GM04503 (cell line): Measurements from ENCODE around the gene RPL18.

Source experiments
- DNase-seq: peaks from one replicate; pipeline ENCODE4 v3.0.0-alpha.2; 2012; ENCODE audit warnings: low read depth

RPL18 gene

DNA sequence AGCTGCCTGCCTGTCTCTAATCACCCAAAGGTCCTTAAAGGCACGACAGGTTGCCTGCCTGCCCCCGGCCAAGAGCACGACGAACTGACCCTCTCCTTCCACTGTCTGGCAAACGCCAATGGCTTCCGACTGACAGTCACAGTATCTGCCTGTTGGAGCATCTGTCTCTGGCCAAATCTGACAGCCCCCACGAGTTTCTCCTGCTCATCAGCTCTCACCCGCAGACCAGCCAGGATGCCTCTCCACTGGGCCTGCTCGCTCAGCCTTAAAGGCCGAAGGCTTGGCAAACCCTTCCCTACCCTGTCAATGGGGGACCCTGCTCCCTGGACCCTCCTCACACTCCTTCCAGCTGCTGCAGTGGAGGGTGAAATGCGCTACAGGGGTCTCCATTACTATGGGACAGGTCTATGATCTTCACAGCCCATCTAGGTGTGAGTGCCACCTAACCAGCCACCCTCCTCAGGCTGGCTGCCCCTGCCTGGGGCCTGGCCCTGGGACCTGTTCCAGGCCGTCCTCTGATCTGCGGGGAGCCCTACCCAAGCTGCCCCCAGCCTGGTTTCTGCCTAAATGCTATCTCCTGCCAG is 5.0 kb downstream of the RPL18 start:
- DNase-seq: no peak

DNA sequence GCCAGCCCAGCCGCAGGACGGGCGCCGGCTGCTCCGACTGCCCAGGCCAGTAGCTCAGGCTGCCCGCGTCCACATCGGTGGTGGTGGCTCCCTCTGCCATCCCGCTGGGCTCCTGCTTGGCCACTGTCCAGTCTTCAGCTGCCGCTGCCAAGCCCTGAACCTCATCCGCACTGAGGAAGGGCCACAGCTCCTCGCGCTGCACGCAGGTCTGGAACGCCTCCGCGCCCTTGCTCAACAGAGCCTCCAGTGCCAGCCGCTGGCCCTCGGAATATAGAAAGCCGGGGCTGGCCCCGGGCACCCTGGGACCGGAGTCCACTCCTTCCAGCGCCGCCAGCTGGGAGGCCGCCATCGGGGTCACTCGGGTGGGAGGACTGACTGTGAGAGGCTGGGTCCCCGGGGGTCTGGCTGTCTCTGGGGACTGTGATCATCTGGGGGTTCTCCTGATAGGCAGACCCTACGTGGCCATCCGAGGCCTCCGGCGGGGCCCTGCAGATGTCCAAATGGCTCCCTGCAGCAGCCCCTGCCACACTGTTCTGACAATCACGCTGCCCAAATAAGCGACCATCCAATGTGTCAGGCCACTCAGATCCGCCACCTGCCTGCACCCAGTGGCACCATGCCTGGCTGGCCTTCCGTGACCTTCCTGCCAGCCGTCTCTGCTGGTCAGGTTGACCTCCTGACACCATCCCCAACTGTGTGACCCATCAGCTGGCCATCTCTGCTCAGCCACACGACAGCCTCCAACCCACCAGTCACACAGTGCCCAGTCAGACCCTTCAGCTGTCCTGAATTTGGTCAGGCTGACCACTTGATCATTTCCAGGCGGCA is 5.7 kb downstream of the RPL18 start:
- DNase-seq: no peak

DNA sequence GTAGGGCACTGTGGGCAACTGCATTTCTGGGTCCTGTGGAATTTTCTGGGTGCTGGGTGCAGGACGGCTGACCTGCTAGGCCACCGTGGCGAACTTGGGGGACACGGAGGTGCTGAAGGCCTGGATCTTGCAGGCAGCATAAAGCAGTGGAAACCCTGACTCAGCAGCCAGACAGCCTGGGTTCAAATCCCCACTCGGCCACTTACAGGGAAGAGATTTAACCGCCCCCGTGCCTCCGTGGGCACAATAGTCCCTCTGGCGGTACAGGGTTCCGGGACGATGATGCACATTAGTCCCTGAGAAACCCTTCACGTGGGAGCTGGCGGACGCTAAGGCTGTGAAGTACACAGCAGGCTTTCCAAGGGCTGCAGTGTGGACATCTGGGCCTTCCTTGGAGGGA is 7.1 kb downstream of the RPL18 start:
- DNase-seq: no peak

DNA sequence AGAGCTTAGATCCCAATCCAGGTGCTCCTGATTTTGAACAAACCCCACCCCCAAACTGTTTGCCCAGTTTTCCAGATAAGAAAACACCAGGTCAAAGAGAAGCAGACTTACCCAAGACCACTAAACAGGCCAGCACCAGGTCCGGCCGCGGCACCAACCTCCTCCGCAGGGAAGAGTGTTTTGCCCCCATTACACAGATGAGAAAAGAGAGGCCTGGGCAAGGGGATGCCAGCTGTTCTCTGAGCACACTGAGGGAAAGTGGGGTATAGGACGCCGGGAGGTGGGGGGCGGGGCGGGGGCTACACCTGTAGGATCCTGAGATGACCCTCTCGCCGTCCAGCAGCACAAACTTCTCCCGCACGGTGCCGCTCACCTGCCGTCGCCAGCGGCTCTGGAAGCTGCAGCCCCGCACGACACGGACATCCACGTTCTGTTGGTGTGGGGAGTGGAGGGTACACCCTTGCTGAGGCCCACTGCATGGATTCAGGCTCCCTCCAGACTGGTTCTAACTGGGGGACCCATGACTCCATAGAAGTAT is 9.3 kb downstream of the RPL18 start:
- DNase-seq: no peak

DNA sequence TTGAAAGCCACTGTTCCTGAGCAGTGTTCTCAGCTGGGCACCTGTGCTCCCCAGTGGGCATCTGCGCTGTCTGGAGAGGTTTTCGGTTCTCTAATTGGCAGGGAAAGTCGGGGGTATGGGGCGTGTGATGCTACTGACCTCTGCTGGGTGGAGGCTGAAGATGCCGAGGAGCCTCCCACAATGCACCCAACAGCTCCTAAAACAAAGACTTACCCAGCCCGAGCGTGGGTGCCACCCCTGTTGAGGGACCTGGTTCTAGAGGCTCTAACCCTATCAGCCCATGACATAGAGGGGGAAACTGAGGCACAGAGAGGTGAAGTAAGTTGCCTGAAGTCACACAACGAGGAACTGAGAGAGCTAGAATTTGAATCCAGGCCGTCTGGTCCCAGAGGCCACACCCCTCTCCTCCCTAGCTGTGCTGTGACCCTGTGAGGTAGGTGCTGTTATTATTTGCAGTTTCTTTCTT is 10.1 kb downstream of the RPL18 start:
- DNase-seq: no peak

DNA sequence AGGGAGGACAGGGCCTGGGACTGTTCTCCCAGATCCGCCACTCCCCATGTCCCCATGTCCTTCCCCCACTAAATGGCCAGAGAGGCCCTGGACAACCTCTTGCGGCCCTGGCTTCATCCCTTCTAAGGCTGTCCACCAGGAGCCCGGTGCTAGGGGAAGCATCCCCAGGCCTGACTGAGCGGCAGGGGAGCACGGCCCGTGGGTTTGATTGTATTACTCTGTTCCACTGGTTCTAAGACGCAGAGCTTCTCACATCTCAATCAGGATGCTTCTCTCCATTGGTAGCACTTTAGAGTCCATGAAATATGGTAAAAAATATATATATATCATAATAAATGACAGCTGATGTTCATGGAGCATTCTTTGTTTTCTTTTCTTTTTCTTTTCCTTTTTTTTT is 11.6 kb downstream of the RPL18 start:
- no peak for DNase-seq

DNA sequence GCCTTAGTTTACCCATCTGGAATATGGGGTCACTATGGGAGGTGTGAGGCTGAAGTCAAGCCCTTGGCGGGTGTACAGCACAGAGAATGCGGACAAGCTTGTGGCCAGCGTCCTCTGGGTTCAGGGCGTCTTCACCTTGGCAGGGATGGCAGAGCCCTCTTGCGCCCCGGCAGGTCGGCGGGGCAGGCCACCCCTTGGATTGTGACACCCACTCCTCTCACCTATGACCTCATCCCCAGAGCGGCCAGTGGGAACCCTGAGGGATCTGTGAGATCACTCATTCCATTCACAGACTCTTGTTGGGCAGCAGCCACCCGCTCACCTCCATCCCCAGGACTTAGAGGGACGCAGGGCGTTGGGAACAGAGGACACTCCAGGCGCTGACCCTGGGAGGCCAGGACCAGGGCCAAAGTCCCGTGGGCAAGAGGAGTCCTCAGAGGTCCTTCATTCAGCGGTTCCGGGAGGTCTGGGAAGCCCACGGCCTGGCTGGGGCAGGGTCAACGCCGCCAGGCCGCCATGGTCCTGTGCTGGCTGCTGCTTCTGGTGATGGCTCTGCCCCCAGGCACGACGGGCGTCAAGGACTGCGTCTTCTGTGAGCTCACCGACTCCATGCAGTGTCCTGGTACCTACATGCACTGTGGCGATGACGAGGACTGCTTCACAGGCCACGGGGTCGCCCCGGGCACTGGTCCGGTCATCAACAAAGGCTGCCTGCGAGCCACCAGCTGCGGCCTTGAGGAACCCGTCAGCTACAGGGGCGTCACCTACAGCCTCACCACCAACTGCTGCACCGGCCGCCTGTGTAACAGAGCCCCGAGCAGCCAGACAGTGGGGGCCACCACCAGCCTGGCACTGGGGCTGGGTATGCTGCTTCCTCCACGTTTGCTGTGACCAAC is 12.3 kb downstream of the RPL18 start, which contains the start of gene SPACA4:
SPACA4 (plus strand) TSS at position 280 of the 896 bp plus-strand sequence; CDS start at position 517, 237 bp downstream.
- DNase-seq: no peak

DNA sequence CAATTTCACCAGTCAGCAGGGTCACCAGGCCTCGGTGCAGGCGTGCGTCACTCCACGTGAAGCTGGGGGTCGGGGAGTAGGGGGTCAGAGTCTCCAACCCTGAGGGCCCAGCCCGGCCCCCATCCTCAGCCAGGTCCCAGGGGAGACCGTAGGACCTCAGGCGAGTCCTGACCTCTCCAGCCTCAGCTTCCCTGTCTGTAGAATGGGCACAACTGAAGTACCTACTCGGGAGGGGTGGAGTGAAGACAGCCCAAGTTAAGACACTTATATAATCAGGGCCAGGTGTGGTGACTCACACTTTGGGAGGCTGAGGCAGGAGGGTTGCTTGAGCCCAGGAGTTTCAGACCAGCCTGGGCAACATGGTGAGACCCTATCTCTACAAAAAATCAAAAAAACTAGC is 15.1 kb downstream of the RPL18 start:
- no peak for DNase-seq

DNA sequence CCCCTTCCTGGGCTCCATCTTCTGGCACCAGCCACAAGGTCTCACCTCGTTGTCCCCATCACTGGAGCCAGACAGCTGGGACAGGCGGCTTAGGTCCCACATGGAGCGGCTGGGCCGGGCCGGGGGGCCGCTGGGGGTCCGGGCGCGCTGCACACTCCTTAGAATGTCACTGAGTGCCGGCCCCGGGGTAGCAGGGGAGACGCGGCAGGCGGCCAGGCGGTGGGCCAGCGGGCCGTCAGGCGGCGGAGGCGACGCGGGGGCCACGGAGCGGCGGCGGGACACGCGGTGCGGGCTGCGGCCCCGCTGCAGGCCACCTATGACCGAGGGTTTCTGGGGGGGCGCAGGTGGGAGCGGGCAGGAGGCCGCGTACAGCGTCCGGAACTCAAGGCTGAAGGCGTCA is 15.5 kb downstream of the RPL18 start:
- DNase-seq: no peak

DNA sequence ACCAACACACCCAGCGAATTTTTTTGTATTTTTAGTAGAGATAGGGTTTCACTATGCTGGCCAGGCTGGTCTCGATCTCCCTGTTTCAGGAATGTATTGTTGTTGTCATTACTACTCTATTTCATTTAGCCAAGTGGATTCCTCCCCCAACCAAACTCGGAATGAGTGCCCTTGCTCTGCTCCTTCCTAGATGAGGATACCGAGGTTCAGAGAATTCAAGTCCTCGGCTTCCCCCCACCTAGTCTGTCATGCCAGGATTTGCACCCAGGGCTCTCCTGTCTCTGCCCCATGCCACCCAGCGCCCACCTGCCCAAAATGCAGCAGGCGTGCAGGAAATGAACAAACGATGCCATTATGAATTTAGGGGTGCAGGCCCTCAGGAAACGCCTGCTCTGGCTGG is 16.0 kb downstream of the RPL18 start:
- no peak for DNase-seq

DNA sequence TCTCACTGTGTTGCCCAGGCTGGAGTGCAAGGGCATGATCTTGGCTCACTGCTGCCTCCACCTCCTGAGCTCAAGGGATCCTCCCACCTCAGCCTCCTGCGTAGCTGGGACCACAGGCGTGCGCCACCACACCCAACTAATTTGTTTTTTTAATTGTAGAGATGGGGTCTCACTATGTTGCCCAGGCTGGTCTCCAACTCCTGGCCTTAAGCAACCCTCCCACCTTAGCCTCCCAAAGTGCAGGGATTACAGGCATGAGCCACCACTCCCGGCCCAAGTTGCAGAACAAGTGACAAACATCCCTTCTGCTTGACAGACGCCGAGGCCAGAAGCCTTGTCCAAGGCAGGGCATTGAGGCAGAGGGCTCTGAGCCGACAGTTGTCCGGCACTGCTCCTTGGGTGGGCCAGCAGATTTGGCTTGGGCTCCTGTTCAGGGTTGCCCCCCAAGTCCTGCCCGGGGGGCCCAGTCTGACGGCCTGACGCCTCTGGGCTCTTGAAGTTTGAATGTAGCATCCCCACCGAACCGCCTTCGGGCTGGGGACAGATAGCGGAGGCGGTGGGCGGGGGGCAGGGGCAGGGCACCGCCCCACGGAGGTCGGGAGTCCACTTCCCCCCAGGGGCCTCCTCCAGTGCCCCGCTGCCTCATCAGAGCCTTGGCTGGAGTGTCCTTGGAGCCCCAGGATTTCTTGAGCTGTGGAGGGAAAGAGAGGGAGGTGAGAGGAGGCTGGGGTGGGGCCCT is 18.1 kb downstream of the RPL18 start:
- no peak for DNase-seq

DNA sequence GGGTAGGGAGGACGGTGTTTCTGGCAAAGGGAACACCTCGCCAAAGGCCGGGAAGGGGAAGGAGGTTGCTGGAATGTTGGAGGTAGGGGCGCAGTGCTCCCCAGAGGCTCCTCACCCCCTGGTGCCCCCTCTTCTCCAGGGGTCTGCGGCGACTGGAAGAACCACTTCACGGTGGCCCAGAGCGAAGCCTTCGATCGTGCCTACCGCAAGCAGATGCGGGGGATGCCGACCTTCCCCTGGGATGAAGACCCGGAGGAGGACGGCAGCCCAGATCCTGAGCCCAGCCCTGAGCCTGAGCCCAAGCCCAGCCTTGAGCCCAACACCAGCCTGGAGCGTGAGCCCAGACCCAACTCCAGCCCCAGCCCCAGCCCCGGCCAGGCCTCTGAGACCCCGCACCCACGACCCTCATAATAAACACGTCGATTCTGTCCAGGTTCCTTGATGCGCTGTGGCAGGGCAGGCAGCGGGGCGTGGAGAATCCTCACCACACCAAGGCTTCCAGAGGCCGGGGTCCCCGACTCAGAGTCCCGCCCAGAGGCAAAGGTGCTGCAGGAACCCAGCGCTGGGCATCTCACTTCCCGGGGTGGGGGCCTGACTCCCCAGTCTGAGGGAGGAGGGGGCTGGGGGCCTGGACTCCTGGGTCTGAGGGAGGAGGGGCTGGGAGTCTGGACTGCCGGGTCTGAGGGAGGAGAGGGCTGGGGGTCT is 19.8 kb downstream of the RPL18 start:
- DNase-seq: no peak

DNA sequence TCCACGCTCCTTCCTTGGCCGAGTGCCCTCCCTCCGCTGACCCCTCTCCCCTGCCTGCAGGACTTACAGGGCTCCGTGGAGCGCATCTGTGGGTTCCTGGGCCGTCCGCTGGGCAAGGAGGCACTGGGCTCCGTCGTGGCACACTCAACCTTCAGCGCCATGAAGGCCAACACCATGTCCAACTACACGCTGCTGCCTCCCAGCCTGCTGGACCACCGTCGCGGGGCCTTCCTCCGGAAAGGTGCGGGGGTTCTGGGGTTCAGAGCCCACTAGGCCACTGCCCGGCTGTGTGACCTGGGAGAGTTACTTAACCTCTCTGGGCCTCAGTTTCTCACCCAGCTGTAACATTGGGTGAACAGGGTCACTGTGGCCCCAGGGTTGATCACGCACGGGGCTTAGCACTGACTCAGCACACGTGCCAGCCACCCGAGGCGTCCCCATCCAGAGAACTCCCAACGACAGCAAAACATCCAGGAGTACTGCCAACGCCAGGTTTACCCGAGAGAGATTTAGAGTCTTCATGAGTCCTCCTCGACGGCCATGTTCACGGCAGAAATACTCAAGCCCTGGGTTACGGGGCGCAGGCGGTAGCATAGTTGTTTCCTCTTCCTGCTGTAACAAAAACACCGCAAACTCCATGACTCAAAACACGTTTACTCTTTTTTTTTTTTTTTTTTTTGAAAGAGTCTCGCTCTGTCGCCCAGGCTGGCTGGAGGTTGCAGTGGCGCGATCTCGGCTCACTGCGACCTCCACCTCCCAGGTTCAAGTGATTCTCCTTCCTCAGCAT is 22.1 kb downstream of the RPL18 start:
- DNase-seq: no peak

DNA sequence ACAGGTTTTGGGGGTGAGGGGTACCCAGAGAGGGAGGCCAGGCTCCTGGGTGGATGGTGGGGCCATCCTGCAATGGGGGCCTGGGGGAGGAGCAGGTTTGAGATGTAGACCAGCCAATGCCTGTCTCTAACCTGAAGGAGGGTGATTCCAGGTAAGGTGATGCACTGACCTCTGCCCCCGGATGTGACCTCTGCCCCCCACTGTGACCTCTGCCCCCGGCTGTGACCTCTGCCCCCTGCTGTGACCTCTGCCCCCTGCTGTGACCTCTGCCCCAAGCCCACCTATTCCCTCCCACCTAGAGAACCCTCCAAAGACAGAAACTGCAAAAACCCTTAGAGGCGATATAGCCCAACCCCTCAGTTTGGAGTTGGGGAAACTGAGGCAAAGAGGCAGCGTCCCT is 22.7 kb downstream of the RPL18 start:
- DNase-seq: no peak

DNA sequence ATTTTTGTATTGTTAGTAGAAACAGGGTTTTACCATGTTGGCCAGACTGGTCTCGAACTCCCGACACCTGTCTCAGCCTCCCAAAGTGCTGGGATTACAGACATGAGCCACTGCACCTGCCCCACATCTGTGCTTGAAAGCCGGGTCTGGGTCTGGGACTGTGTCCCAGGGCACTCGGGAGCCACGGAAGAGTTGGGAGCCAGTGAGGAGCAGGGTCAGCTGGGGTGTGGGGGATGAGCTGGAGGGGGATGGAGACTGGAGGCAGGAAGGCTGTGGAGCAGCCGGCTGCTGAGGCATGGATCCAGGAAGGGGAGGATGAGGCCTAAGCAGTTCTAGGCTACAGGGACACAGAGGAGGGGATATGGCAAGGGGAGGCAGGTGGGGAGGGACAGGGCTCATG is 23.1 kb downstream of the RPL18 start:
- DNase-seq: no peak

DNA sequence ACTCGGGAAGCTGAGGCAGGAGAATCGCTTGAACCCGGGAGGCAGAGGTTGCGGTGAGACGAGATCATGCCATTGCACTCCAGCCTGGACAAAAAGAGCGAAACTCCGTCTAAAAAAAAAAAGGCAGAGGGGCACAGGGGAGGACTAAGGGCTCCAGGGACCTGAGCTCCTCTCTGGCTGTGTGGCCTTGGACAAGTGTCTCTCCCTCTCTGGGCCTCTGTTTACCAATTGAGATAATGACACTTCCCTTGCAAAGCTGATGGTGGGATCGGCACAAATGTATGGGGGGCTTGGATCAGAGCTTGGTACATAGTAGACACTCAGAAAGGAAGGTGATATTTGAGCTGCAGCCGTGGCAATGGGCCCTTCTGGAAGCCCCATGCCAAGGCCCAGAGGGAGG is 23.8 kb downstream of the RPL18 start:
- DNase-seq: no peak

DNA sequence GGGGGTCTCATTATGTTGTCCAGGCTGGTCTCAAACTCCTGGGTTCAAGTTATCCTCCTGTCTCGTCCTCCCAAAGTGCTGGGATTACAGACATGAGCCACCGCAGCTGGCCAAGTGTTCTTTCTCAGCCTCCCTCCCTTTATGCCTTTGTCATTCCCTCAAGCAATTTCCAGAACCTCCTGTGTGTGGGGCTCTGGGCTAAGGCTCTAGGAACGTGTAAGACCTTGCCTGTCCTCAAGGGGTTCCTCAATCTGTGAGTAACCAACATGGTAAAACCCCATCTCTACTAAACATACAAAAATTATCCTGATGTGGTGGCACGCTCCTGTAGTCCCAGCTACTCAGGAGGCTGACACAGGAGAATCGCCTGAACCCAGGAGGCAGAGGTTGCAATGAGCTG is 28.0 kb downstream of the RPL18 start:
- no peak for DNase-seq

DNA sequence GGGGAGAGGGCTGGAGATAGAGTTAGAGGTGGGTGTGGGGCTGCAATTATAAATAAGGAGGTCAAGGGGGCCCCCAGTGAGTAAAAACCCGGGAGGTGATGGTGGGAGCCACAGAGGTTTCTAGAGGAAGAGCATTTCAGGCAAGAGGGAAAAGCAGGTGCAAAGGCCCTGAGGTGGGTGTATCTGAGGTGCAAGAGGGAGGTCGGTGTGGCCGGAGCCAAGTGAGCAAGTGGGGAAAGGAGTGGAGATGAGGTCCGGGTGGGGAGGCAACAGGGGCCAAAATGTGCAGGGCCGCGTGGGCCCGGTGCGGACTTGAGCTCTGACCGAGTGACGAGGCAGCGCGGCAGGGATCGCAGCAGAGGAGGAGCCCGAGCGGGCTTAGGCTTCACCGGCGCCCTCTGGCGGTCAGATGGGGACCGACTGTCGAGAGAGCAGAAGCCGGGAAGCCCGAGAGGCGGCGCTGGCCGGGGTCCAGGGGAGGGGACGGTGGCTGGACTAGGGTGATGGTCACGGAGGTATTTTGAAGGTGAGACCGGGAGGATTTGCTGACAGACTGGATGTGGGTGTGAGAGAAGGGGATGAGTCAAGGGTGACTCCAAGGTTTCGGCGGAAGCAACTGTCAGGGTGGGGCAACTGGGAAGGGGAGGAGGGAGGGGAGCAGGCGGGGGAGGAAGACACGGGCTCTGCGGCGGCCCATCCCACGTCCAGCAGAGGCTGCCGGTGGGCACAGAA is 30.1 kb downstream of the RPL18 start:
- DNase-seq: no peak

DNA sequence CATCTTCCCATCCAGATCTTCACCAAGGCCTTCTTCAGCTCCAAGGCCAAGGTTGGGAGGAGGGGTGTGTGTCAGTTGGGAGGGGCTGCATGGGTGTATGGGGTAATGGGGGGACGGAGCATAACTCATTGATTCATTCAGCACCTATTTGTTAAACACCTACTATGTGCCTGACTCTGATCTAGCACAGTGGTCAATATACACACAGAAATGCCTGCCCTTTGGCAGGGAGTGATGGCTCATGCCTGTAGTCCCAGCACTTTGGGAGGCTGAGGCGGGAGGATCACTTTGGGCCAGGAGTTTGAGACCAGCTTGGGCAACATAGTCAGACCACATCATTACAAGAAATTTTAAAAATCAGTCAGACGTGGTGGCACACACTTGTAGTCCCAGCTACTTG is 31.6 kb downstream of the RPL18 start:
- DNase-seq: no peak

DNA sequence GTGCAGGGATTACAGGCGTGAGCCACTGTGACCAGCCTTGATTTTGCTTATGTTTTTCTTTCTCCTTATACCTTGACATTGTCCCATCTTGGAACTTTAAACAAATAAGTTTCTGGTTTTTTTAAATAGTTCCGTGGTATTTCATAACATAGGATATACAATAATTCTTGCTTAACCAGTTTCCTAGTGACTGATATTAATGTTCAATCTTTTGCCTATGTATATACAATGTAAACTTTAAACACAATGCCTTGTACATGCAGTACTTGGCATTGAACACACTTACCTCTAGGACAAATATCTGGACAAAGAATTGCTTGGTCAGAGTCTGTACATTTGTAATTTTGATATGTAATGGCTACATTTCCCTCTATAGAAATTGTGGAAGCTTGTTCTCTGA is 36.8 kb downstream of the RPL18 start:
- DNase-seq: no peak
